GM06990 (cell line): ENCODE data around the gene C1orf185.
A peak's percentile ranks its signal among the peaks of the same experiment; 100 is the strongest.

Experiments
- DNase-seq: peaks from one replicate; pipeline ENCODE4 v3.0.0-alpha.2; 2011; ENCODE audit not compliant: insufficient read length; ENCODE audit errors: extremely low read depth
- H3K27me3 ChIP-seq: replicated peaks from 2 replicates; pipeline ENCODE4 v1.6.0; 2011; ENCODE audit warnings: low read length; ENCODE audit not compliant: control insufficient read depth, insufficient read depth
- H3K36me3 ChIP-seq: 2 replicates; pipeline ENCODE4 v1.5.1; 2011; ENCODE audit warnings: low read length; ENCODE audit not compliant: control insufficient read depth, insufficient read depth
- H3K4me3 ChIP-seq: replicated peaks from 2 replicates; pipeline ENCODE4 v1.5.1; 2011; ENCODE audit warnings: low read depth, mild to moderate bottlenecking, control low read depth, low read length
- TF ChIP-seq, protein P1 (sequence below): IDR thresholded peaks from 2 replicates; pipeline ENCODE4 v1.5.1; 2011; ENCODE audit warnings: low read length, control low read depth, mild to moderate bottlenecking, inconsistent platforms; ENCODE audit not compliant: insufficient read depth, poor library complexity, severe bottlenecking

The C1orf185 gene

DNA sequence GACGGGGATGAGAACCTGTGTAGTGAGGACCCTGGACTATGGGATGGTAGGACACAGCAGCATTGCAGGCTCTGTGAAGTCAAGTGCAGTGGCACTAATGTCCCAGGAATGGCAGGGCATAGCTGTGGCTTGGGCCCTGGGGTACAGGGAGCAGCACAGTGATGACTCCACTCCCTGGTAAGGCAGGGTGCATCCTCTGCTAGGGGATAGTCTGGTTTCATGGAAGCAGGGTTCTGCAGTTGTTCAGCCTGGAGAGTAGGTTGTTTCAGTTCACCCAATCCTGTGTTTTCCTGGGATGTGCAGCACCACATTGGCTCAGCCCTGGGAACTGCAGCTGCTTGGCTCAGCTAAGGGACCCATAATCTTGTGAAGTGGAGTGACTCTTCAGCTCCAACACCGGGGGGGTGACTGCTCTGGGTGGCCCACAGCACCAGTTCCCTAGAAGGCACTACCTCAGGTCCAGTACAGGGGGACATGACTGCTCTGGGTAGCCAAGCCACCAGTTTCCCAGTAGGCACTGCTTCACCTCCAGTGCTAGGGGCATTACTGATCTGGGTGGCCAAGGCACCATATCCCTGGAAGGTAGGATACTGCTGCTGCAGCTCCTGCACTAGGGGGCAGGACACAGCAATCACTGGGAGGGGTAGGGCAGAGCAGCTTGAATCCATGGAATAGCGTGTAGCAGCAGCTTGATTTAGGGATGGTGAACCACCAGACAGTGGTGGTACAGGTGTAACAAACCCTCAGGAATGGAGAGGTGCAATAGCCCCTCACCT, 15.3 kb upstream of the C1orf185 start:
- TF ChIP-seq, protein P1, sequence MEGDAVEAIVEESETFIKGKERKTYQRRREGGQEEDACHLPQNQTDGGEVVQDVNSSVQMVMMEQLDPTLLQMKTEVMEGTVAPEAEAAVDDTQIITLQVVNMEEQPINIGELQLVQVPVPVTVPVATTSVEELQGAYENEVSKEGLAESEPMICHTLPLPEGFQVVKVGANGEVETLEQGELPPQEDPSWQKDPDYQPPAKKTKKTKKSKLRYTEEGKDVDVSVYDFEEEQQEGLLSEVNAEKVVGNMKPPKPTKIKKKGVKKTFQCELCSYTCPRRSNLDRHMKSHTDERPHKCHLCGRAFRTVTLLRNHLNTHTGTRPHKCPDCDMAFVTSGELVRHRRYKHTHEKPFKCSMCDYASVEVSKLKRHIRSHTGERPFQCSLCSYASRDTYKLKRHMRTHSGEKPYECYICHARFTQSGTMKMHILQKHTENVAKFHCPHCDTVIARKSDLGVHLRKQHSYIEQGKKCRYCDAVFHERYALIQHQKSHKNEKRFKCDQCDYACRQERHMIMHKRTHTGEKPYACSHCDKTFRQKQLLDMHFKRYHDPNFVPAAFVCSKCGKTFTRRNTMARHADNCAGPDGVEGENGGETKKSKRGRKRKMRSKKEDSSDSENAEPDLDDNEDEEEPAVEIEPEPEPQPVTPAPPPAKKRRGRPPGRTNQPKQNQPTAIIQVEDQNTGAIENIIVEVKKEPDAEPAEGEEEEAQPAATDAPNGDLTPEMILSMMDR: no peak
- Histone ChIP-seq H3K27me3 (no peaks in the 10 kb centered on the region; the same call in 1 of the 2 replicates), H3K36me3 (no peaks in the 10 kb centered on the region), H3K4me3 (no peak overlapping the region)
- no peak for DNase-seq

- TF ChIP-seq, protein P1: peak; percentile 60
- H3K4me3 ChIP-seq: no peak overlapping the region
- H3K27me3 ChIP-seq: no peaks in the 10 kb centered on the region; the same call in 1 of the 2 replicates
- DNase-seq: no peak
- no peaks in the 10 kb centered on the region for H3K36me3 ChIP-seq
These were observed 13.6 kb upstream of the C1orf185 start for GRCh38 chr1:51088474-51088873.

GRCh38 chr1:51093581-51093980, 8.4 kb upstream of the C1orf185 start:
- Histone ChIP-seq H3K27me3 (no peaks in the 10 kb centered on the region; the same call in 1 of the 2 replicates), H3K36me3 (no peaks in the 10 kb centered on the region), H3K4me3 (no peak overlapping the region)
- TF ChIP-seq, protein P1: no peak
- DNase-seq: no peak

GRCh38 chr1:51097171-51097570, 4.9 kb upstream of the C1orf185 start:
- TF ChIP-seq, protein P1: no peak
- H3K4me3 ChIP-seq: no peak overlapping the region
- H3K36me3 ChIP-seq: no peaks in the 10 kb centered on the region
- H3K27me3 ChIP-seq: no peaks in the 10 kb centered on the region; the same call in 1 of the 2 replicates
- DNase-seq: no peak

GRCh38 chr1:51100264-51100880, 1.7 kb upstream of the C1orf185 start:
- H3K36me3 ChIP-seq: no peaks in the 10 kb centered on the region
- H3K4me3 ChIP-seq: no peak overlapping the region
- no peaks in the 10 kb centered on the region for H3K27me3 ChIP-seq
- DNase-seq: peak; percentile 48
- TF ChIP-seq, protein P1: no peak
